Neural cell (in vitro differentiated cells): ENCODE measurements around the gene KRT80. TPM values are rescaled to one million over a fixed set of nuclear protein-coding genes. Genes with fewer than 3 reads are reported as not detected.

Experiments
- H2AFZ ChIP-seq: fragments of 200-600, 300-800 bp; sonication (generic), shearing (Covaris generic); 2 replicates; pipeline ENCODE4 v1.6.0; 2014; ENCODE audit warnings: low read depth, mild to moderate bottlenecking, antibody characterized with exemption, low read length, moderate library complexity
- H3F3A ChIP-seq: fragments of 200-600 bp; shearing (Covaris generic); 2 replicates; pipeline ENCODE4 v1.6.1; 2016; ENCODE audit warnings: mild to moderate bottlenecking, moderate library complexity, mixed read lengths, antibody characterized with exemption, low read length; ENCODE audit not compliant: insufficient read depth, poor library complexity, severe bottlenecking
- H3K27ac ChIP-seq: fragments of 200-600, 300-800 bp; sonication (generic), shearing (Covaris generic); 2 replicates; pipeline ENCODE4 v1.5.1; 2014; ENCODE audit warnings: mild to moderate bottlenecking, low read length, moderate library complexity
- H3K27me3 ChIP-seq: fragments of 300-800, 200-600 bp; sonication (generic), shearing (Covaris generic); 2 replicates; pipeline ENCODE4 v1.6.0; 2014; ENCODE audit warnings: mild to moderate bottlenecking, low read depth, low read length, moderate library complexity; ENCODE audit not compliant: insufficient read depth
- H3K36me3 ChIP-seq: fragments of 300-800, 200-600 bp; sonication (generic), shearing (Covaris generic); 2 replicates; pipeline ENCODE4 v1.5.1; 2014; ENCODE audit warnings: mild to moderate bottlenecking, antibody characterized with exemption, low read length, moderate library complexity; ENCODE audit not compliant: insufficient read depth
- H3K4me2 ChIP-seq: fragments of 300-800, 200-600 bp; sonication (generic), shearing (Covaris generic); 2 replicates; pipeline ENCODE4 v1.6.0; 2014; ENCODE audit warnings: mild to moderate bottlenecking, low read length
- H3K4me3 ChIP-seq: fragments of 300-800, 200-600 bp; sonication (generic), shearing (Covaris generic); 2 replicates; pipeline ENCODE4 v1.5.1; 2014; ENCODE audit warnings: mild to moderate bottlenecking, low read length, moderate library complexity
- H3K79me2 ChIP-seq: fragments of 200-600 bp; shearing (Covaris generic); replicated peaks from 2 replicates; pipeline ENCODE4 v1.6.0; 2014; ENCODE audit warnings: mild to moderate bottlenecking, low read length, moderate library complexity; ENCODE audit not compliant: insufficient read depth
- H3K9ac ChIP-seq: fragments of 300-800, 200-600 bp; sonication (generic), shearing (Covaris generic); 2 replicates; pipeline ENCODE4 v1.6.1; 2016; ENCODE audit warnings: mild to moderate bottlenecking, low read length, mixed read lengths
- H3K9me2 ChIP-seq: fragments of 200-600 bp; shearing (Covaris generic); 2 replicates; pipeline ENCODE4 v1.6.1; 2016; ENCODE audit warnings: mild to moderate bottlenecking, low read length, mixed read lengths; ENCODE audit not compliant: insufficient read depth
- H3K9me3 ChIP-seq: fragments of 200-600, 300-800 bp; sonication (generic), shearing (Covaris generic); 2 replicates; pipeline ENCODE4 v1.6.1; 2016; ENCODE audit warnings: mild to moderate bottlenecking, mixed run types, low read length, moderate library complexity, mixed read lengths
- H4K20me1 ChIP-seq: fragments of 200-600 bp; shearing (Covaris generic); 2 replicates; pipeline ENCODE4 v1.6.1; 2016; ENCODE audit warnings: mild to moderate bottlenecking, mixed run types; ENCODE audit not compliant: insufficient read depth
- CTCF ChIP-seq: fragments of 450-650 bp; IDR thresholded peaks from 2 replicates; pipeline ENCODE4 v1.5.1; 2014; ENCODE audit warnings: antibody characterized with exemption, mild to moderate bottlenecking, moderate library complexity; ENCODE audit not compliant: poor library complexity, severe bottlenecking
- EP300 ChIP-seq: fragments of 450-650 bp; conservative IDR thresholded peaks from 2 replicates; pipeline ENCODE4 v1.6.1; 2014; ENCODE audit warnings: antibody characterized with exemption, mild to moderate bottlenecking, moderate library complexity; ENCODE audit not compliant: poor library complexity, severe bottlenecking
- EZH2 ChIP-seq: fragments of 200-600, 300-800 bp; shearing (Covaris generic), sonication (generic); IDR thresholded peaks from 2 replicates; pipeline ENCODE4 v1.6.1; 2014; ENCODE audit warnings: antibody characterized with exemption, low read length, borderline replicate concordance, mild to moderate bottlenecking; ENCODE audit not compliant: insufficient read depth, poor library complexity, severe bottlenecking
- MXI1 ChIP-seq: fragments of 450-650 bp; conservative IDR thresholded peaks from 2 replicates; pipeline ENCODE4 v1.6.1; 2014; ENCODE audit warnings: antibody characterized with exemption, mild to moderate bottlenecking; ENCODE audit not compliant: poor library complexity, severe bottlenecking
- POLR2AphosphoS5 ChIP-seq: IDR thresholded peaks from 2 replicates; pipeline ENCODE4 v1.6.1; 2012
- RAD21 ChIP-seq: fragments of 450-650 bp; conservative IDR thresholded peaks from 2 replicates; pipeline ENCODE4 v1.6.1; 2014; ENCODE audit warnings: antibody characterized with exemption, mild to moderate bottlenecking, moderate library complexity
- REST ChIP-seq: IDR thresholded peaks from 2 replicates; pipeline ENCODE4 v1.6.1; 2012; ENCODE audit warnings: borderline replicate concordance
- SMC3 ChIP-seq: fragments of 450-650 bp; conservative IDR thresholded peaks from 2 replicates; pipeline ENCODE4 v1.6.1; 2014; ENCODE audit warnings: antibody characterized with exemption, mild to moderate bottlenecking, moderate library complexity; ENCODE audit not compliant: poor library complexity
- TAF1 ChIP-seq: IDR thresholded peaks from 2 replicates; pipeline ENCODE4 v1.6.1; 2012; ENCODE audit warnings: low read depth
- polyA plus RNA-seq: library from polyadenylated mRNA; depleted of rRNA; stranded (reverse); fragments of >200 nt; gene quantifications from 2 replicates; pipeline ENCODE4 v1.2.3, GENCODE V29; 2014

Gene KRT80
- polyA plus RNA-seq, 1 donor from 2014 or later, result not detected

GRCh38 chr12:52228931-52229330 is 37.1 kb upstream of the KRT80 start:
- Histone ChIP-seq H3K9me2 (no peaks in the 10 kb centered on the region), H3K9ac (no peak overlapping the region), H2AFZ (no peak overlapping the region), H3K27me3 (peaks cover 28% of the 10 kb centered on the region), H4K20me1 (no peaks in the 10 kb centered on the region), H3K9me3 (no peaks in the 10 kb centered on the region), H3K27ac (no peak overlapping the region), H3K79me2 (no peaks in the 10 kb centered on the region), H3K36me3 (no peaks in the 10 kb centered on the region), H3K4me3 (no peak overlapping the region), H3K4me2 (no peak overlapping the region), H3F3A (no peaks in the 10 kb centered on the region)
- TF ChIP-seq SMC3 (no peak), RAD21 (no peak), POLR2AphosphoS5 (no peak), MXI1 (no peak), EP300 (no peak), REST (no peak), EZH2 (no peak), TAF1 (no peak), CTCF (no peak)

GRCh38 chr12:52228366-52228765 is 36.6 kb upstream of the KRT80 start:
- no peak overlapping the region for H3K27ac ChIP-seq
- peaks cover 22% of the 10 kb centered on the region for H3K27me3 ChIP-seq
- no peaks in the 10 kb centered on the region for H3K9me2 ChIP-seq
- no peak overlapping the region for H3K9ac ChIP-seq
- no peak overlapping the region for H3K4me3 ChIP-seq
- no peak for TF ChIP-seq CTCF
- no peak for TF ChIP-seq TAF1
- no peak for TF ChIP-seq MXI1
- TF ChIP-seq POLR2AphosphoS5, result no peak
- TF ChIP-seq EP300, result no peak
- no peak for TF ChIP-seq REST
- no peak for TF ChIP-seq RAD21
- TF ChIP-seq SMC3, result no peak
- TF ChIP-seq EZH2, result no peak
- no peaks in the 10 kb centered on the region for H3K79me2 ChIP-seq
- no peak overlapping the region for H3K4me2 ChIP-seq
- H2AFZ ChIP-seq, result no peak overlapping the region
- H3K36me3 ChIP-seq, result no peaks in the 10 kb centered on the region
- H3F3A ChIP-seq, result no peaks in the 10 kb centered on the region
- no peaks in the 10 kb centered on the region for H4K20me1 ChIP-seq
- no peaks in the 10 kb centered on the region for H3K9me3 ChIP-seq
